CD4-positive, alpha-beta memory T cell (primary cell): ENCODE data around the gene ACSM2A. TPM values are rescaled to one million over a fixed set of nuclear protein-coding genes. Genes with fewer than 3 reads are reported as not detected.
"Not testable (repeated sequence)": the region's sequence is repeated elsewhere in the genome, so short reads cannot be mapped to it uniquely, and the experiment has no call there.

Experiments
- CTCF ChIA-PET: fragments of 350-600 bp; sonication (Branson Sonifier 250); formaldehyde crosslinking; loops from one replicate; lab custom pipeline; 2021; ENCODE audit warnings: inconsistent platforms; ENCODE audit not compliant: partially characterized antibody; lab: Charles Lee
- POLR2A ChIA-PET: fragments of 350-600 bp; sonication (Branson Sonifier 250); formaldehyde crosslinking; loops from one replicate; lab custom pipeline; 2021; ENCODE audit not compliant: partially characterized antibody; lab: Charles Lee
- DNase-seq, 5 donors: peaks; one replicate each; pipeline versions ENCODE4 v3.0.0 to v3.0.0-alpha.2; 2020 to 2022; ENCODE audit warnings: mixed read lengths in 1 of 5
- H3K27ac ChIP-seq: one replicate; pipeline ENCODE4 v1.7.0; 2013; ENCODE audit warnings: low read depth, low read length
- H3K27me3 ChIP-seq: 2 replicates; pipeline ENCODE4 v1.7.0; 2013; ENCODE audit warnings: mild to moderate bottlenecking, low read length, moderate library complexity; ENCODE audit not compliant: insufficient read depth
- H3K36me3 ChIP-seq: 2 replicates; pipeline ENCODE4 v1.7.0; 2013; ENCODE audit warnings: mild to moderate bottlenecking, low read length, moderate library complexity; ENCODE audit not compliant: insufficient read depth
- H3K4me1 ChIP-seq: 2 replicates; pipeline ENCODE4 v1.7.0; 2013; ENCODE audit warnings: mild to moderate bottlenecking, low read length, moderate library complexity; ENCODE audit not compliant: insufficient read depth
- H3K4me3 ChIP-seq, 2 donors: one replicate each; pipeline ENCODE4 v1.7.0; 2013; ENCODE audit warnings: low read length in 2 of 2, mild to moderate bottlenecking in 1 of 2
- H3K9me3 ChIP-seq, 2 donors: one replicate each; pipeline ENCODE4 v1.7.0; 2013; ENCODE audit warnings: low read length in 2 of 2, control low read depth in 1 of 2; ENCODE audit not compliant: control insufficient read depth in 1 of 2
- H3K27ac Mint-ChIP-seq, 7 donors: one replicate each; pipeline ENCODE4 v1.8.0; 2020 to 2021; ENCODE audit warnings: mixed read lengths in 7 of 7, mild to moderate bottlenecking in 6 of 7, inconsistent platforms in 3 of 7, moderate library complexity in 3 of 7
- H3K27me3 Mint-ChIP-seq, 2 donors: one replicate each; pipeline ENCODE4 v1.8.0; 2020 to 2021; ENCODE audit warnings: mixed read lengths in 2 of 2
- H3K36me3 Mint-ChIP-seq, 2 donors: one replicate each; pipeline ENCODE4 v1.8.0; 2020 to 2021; ENCODE audit warnings: mixed read lengths in 2 of 2, inconsistent platforms in 1 of 2, mild to moderate bottlenecking in 1 of 2
- H3K4me1 Mint-ChIP-seq, 4 donors: one replicate each; pipeline ENCODE4 v1.8.0; 2020 to 2021; ENCODE audit warnings: mixed read lengths in 4 of 4, mild to moderate bottlenecking in 1 of 4
- H3K4me3 Mint-ChIP-seq, 8 donors: one replicate each; pipeline ENCODE4 v1.8.0; 2020 to 2021; ENCODE audit warnings: mixed read lengths in 8 of 8, mild to moderate bottlenecking in 7 of 8, moderate library complexity in 6 of 8, inconsistent platforms in 3 of 8
- H3K9me3 Mint-ChIP-seq, 8 donors: one replicate each; pipeline ENCODE4 v1.8.0; 2020 to 2021; ENCODE audit warnings: mixed read lengths in 8 of 8, mild to moderate bottlenecking in 5 of 8, inconsistent platforms in 3 of 8, moderate library complexity in 1 of 8
- intact Hi-C: fragments of 100-400 bp; cut with micrococcal nuclease; formaldehyde crosslinking; loops from one replicate; pipeline ENCODE4 v1.15.1; 2023
- polyA plus RNA-seq, 2 donors: library from polyadenylated mRNA; unstranded; fragments of 300-500 nt; fragmentation: Illumina TruSeq; gene quantifications; one replicate each; pipeline ENCODE4 v1.2.3, GENCODE V29; 2021
- total RNA-seq, 2 experiments: library from RNA; stranded (reverse); gene quantifications; one replicate each; pipeline ENCODE4 v1.2.3, GENCODE V29; 2021

Gene ACSM2A
- total and polyA plus RNA-seq, 4 experiments from 2014 or later, result not detected

DNA sequence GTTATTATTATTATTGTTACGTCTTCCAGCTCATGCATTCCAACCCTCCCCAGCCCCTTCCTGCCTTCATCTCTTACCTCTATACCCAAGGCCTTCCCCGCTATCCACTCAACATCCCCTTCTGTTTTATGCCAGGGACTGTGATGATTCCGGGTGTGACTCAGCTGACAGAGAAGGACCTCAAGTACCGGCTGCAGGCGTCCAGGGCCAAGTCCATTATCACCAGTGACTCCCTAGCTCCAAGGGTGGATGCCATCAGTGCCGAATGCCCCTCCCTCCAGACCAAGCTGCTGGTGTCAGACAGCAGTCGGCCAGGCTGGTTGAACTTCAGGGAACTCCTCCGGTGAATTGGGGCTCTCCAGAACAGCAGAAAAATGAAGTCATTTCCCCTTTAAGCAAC, 32.2 kb upstream of the ACSM2A start:
- CTCF ChIA-PET, DNase-seq, H3K4me3 Mint-ChIP-seq, H3K27ac ChIP-seq, H3K36me3 ChIP-seq, POLR2A ChIA-PET, intact Hi-C loops, H3K9me3 ChIP-seq, H3K4me3 ChIP-seq, H3K4me1 Mint-ChIP-seq, H3K27me3 ChIP-seq, H3K27ac Mint-ChIP-seq, H3K4me1 ChIP-seq, H3K9me3 Mint-ChIP-seq, H3K27me3 Mint-ChIP-seq, H3K36me3 Mint-ChIP-seq: not testable (repeated sequence)

GRCh38 chr16:20421748-20422147, 29.6 kb upstream of the ACSM2A start:
- H3K27me3 ChIP-seq, H3K36me3 Mint-ChIP-seq, H3K4me3 ChIP-seq, POLR2A ChIA-PET, H3K9me3 ChIP-seq, H3K27ac ChIP-seq, CTCF ChIA-PET, DNase-seq, H3K4me1 Mint-ChIP-seq, H3K9me3 Mint-ChIP-seq, H3K4me1 ChIP-seq, H3K4me3 Mint-ChIP-seq, intact Hi-C loops, H3K36me3 ChIP-seq, H3K27me3 Mint-ChIP-seq: not testable (repeated sequence)
- peak overlapping the region in 1 of 7 donors; percentile 25 for H3K27ac Mint-ChIP-seq

GRCh38 chr16:20423772-20424128, 27.6 kb upstream of the ACSM2A start:
- H3K4me3 Mint-ChIP-seq, POLR2A ChIA-PET, H3K4me3 ChIP-seq, H3K4me1 ChIP-seq, H3K36me3 ChIP-seq, H3K27ac ChIP-seq, intact Hi-C loops, H3K4me1 Mint-ChIP-seq, H3K27me3 ChIP-seq, H3K27me3 Mint-ChIP-seq, H3K9me3 ChIP-seq, H3K9me3 Mint-ChIP-seq, H3K27ac Mint-ChIP-seq, H3K36me3 Mint-ChIP-seq, DNase-seq, CTCF ChIA-PET: not testable (repeated sequence)

DNA sequence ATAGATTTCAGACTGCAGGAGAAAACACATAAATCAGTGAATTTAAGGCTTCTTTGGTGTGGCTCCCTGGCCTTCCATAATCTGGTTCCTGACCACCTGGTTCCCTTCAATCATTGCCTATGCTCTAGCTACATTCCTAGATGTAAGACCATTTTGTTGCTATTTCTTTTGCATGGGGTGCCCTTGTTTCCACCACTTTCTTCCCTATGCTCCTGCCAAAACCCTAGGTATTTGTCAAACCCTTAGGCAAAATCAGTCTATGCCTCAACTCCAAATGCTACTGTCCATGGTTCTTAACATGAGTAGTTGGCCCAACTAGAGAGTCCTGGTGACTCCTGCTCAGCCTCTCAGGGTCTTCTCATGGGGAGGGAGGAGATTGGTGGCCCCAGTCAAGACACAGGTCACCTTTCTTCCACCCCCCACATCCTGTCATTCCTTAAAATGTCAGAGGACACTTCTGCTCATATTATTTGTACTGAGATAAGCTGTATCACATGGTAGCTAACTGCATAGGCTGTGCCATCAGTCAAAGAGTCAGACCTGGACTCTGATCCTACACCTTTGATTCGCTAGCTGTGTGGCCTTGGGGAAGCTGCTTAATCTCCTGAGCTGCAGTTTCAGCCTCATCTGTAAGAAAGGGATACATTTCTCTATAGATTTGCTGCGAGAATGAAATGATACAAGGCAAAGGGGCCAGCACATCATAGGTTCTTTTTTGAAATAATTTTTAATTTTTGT, 27.0 kb upstream of the ACSM2A start:
- H3K27me3 ChIP-seq, result no peaks in the 10 kb centered on the region
- no peak overlapping the region for H3K27ac ChIP-seq
- CTCF ChIA-PET, result no interaction called here
- POLR2A ChIA-PET, result no interaction called here
- H3K4me1 ChIP-seq, result no peaks in the 10 kb centered on the region
- H3K4me3 ChIP-seq, result no peak overlapping the region
- Mint-ChIP-seq H3K27me3 (peaks cover 0 to 3% of the 10 kb centered on the region in 2 donors), H3K9me3 (peaks cover 0 to 2% (median 0%) of the 10 kb centered on the region in 8 donors), H3K4me1 (no peaks in the 10 kb centered on the region), H3K27ac (no peak overlapping the region), H3K4me3 (no peak overlapping the region), H3K36me3 (no peaks in the 10 kb centered on the region)
- intact Hi-C loops, result no loop called here
- no peak for DNase-seq
- no peaks in the 10 kb centered on the region for H3K36me3 ChIP-seq
- H3K9me3 ChIP-seq, result no peaks in the 10 kb centered on the region

- H3K4me3 Mint-ChIP-seq, H3K27me3 Mint-ChIP-seq, intact Hi-C loops, DNase-seq, POLR2A ChIA-PET, H3K36me3 Mint-ChIP-seq, H3K9me3 Mint-ChIP-seq, H3K36me3 ChIP-seq, CTCF ChIA-PET, H3K4me1 ChIP-seq, H3K4me3 ChIP-seq, H3K27me3 ChIP-seq, H3K4me1 Mint-ChIP-seq, H3K9me3 ChIP-seq, H3K27ac Mint-ChIP-seq, H3K27ac ChIP-seq: not testable (repeated sequence)
Observed at GRCh38 chr16:20427401-20427797, 23.9 kb upstream of the ACSM2A start.

DNA sequence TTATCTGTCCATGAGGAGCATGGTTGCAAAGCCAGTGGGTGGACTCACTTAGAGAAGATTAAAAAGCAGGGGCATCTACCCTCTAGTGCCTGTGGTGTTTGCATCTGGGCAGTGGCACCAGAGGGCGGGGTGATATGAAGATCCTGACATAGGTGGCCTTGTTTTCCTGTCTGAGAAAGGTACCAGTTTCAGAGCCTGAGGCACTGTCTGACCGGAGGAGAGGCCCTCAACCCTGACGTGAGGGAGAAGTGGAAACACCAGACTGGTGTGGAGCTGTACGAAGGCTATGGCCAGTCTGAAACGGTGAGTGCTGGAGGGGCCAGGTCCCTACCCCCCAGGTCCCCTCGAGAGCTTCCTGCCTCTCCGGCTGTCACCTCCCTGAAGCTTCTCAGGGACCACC, 21.8 kb upstream of the ACSM2A start:
- H3K4me1 ChIP-seq, POLR2A ChIA-PET, H3K4me3 ChIP-seq, H3K4me1 Mint-ChIP-seq, H3K36me3 ChIP-seq, H3K27ac ChIP-seq, H3K9me3 Mint-ChIP-seq, H3K9me3 ChIP-seq, intact Hi-C loops, CTCF ChIA-PET, DNase-seq, H3K27me3 ChIP-seq, H3K4me3 Mint-ChIP-seq, H3K27me3 Mint-ChIP-seq, H3K36me3 Mint-ChIP-seq, H3K27ac Mint-ChIP-seq: not testable (repeated sequence)

DNA sequence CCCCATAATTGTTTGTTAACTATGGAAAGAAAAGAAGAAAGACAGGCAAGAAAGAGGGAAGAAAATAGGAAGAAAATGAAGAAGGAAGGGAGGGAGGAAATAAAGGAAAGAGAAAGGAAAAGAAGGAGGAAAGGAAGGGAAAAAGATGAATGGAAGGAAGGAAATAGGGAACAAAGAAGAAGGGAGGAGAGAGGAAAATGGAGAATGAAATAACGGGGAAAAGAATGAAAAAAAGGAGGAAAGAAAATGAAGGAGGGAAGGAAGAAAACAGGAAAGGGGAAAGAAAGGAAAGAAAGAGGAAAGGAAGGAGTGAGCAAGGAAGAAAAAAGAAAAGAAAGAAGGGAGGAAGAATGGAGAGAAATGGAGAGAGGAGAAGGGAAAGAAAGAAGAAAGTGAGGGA, 20.8 kb upstream of the ACSM2A start:
- H3K27ac Mint-ChIP-seq, intact Hi-C loops, H3K9me3 ChIP-seq, H3K9me3 Mint-ChIP-seq, H3K4me3 ChIP-seq, POLR2A ChIA-PET, H3K4me1 Mint-ChIP-seq, H3K4me3 Mint-ChIP-seq, CTCF ChIA-PET, DNase-seq, H3K4me1 ChIP-seq, H3K36me3 ChIP-seq, H3K27me3 ChIP-seq, H3K27me3 Mint-ChIP-seq, H3K27ac ChIP-seq, H3K36me3 Mint-ChIP-seq: not testable (repeated sequence)

- CTCF ChIA-PET, result no interaction called here
- Mint-ChIP-seq H3K27ac (no peak overlapping the region), H3K36me3 (no peaks in the 10 kb centered on the region), H3K4me3 (no peak overlapping the region), H3K4me1 (no peaks in the 10 kb centered on the region), H3K27me3 (peaks cover 0 to 3% of the 10 kb centered on the region in 2 donors), H3K9me3 (peaks cover 0 to 1% (median 0%) of the 10 kb centered on the region in 8 donors)
- Histone ChIP-seq H3K27ac (no peak overlapping the region), H3K4me1 (no peaks in the 10 kb centered on the region), H3K36me3 (no peaks in the 10 kb centered on the region), H3K27me3 (no peaks in the 10 kb centered on the region), H3K9me3 (no peaks in the 10 kb centered on the region), H3K4me3 (no peak overlapping the region)
- no peak for DNase-seq
- POLR2A ChIA-PET, result no interaction called here
- intact Hi-C loops, result no loop called here
Observed at GRCh38 chr16:20430948-20431347, 20.4 kb upstream of the ACSM2A start.
